Gastroesophageal sphincter (tissue), 3 donors: Measurements from ENCODE around the gene ACSM3.

ENCODE experiments used
- POLR2AphosphoS5 ChIP-seq: sonication (generic); formaldehyde crosslinking; IDR thresholded peaks from one replicate; pipeline ENCODE4 v1.6.1; 2017; ENCODE audit warnings: antibody characterized with exemption
- TF ChIP-seq, protein P1 (sequence below), 4 experiments: fragments of 200-600 bp in 2 of 4; fragments of 450-650 bp in 2 of 4; sonication (generic) in 1 of 4; IDR thresholded peaks; one replicate each; pipeline ENCODE4 v1.5.1; 2017 to 2019; ENCODE audit warnings: antibody characterized with exemption in 4 of 4, mild to moderate bottlenecking in 2 of 4, moderate library complexity in 2 of 4

DNA sequence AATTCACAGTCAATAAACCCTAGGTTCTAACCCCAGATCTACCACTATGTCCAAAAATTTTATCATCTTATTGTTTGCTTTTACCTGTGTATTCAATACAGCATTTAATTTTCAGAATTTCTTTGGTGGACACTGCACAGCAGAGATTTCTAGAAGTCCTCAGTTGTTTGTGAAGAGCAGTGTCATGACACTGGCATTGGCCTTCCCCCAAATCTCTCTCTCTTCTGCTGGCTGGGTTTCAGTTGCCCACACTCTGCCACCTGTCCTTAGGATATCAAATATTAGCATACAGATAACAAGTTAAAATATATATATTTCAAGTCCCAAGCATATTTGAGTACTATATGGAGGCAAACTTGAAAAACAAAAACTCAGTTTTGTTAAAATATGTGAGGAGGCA, 20.2 kb upstream of the ACSM3 start:
- TF ChIP-seq, protein P1, sequence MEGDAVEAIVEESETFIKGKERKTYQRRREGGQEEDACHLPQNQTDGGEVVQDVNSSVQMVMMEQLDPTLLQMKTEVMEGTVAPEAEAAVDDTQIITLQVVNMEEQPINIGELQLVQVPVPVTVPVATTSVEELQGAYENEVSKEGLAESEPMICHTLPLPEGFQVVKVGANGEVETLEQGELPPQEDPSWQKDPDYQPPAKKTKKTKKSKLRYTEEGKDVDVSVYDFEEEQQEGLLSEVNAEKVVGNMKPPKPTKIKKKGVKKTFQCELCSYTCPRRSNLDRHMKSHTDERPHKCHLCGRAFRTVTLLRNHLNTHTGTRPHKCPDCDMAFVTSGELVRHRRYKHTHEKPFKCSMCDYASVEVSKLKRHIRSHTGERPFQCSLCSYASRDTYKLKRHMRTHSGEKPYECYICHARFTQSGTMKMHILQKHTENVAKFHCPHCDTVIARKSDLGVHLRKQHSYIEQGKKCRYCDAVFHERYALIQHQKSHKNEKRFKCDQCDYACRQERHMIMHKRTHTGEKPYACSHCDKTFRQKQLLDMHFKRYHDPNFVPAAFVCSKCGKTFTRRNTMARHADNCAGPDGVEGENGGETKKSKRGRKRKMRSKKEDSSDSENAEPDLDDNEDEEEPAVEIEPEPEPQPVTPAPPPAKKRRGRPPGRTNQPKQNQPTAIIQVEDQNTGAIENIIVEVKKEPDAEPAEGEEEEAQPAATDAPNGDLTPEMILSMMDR (IDR thresholded peaks at IDR 0.05) = no peak
- no peak for TF ChIP-seq POLR2AphosphoS5
